HCT116 (cell line): ENCODE data around the gene SIDT1.

Experiments
- CBX3 ChIP-seq: IDR thresholded peaks from 2 replicates; pipeline ENCODE4 v1.6.1; 2012; ENCODE audit warnings: low read depth
- EZH2 ChIP-seq: fragments of 200-600 bp; sonication (generic); IDR thresholded peaks from 2 replicates; pipeline ENCODE4 v1.6.1; 2017; ENCODE audit warnings: antibody characterized with exemption, mixed run types
- JUND ChIP-seq: IDR thresholded peaks from 2 replicates; pipeline ENCODE4 v1.6.1; 2012
- POLR2A ChIP-seq: IDR thresholded peaks from 2 replicates; pipeline ENCODE4 v1.7.0; 2011; ENCODE audit warnings: borderline replicate concordance; ENCODE audit not compliant: insufficient read depth, insufficient read length; ENCODE audit errors: extremely low read depth
- RAD21 ChIP-seq: IDR thresholded peaks from 2 replicates; pipeline ENCODE4 v1.6.1; 2012; ENCODE audit warnings: low read depth, mild to moderate bottlenecking
- TF ChIP-seq, protein P1 (sequence below), 3 experiments: fragments of 200-600 bp in 1 of 3; sonication (generic) in 1 of 3; IDR thresholded peaks in 2 of 3; conservative IDR thresholded peaks in 1 of 3; 2 replicates each; pipeline ENCODE4 v1.5.1; 2012 to 2017; ENCODE audit warnings: low read depth in 2 of 3, low read length in 2 of 3, antibody characterized with exemption in 1 of 3, borderline replicate concordance in 1 of 3, control low read depth in 1 of 3, mild to moderate bottlenecking in 1 of 3, mixed read lengths in 1 of 3, mixed run types in 1 of 3, moderate library complexity in 1 of 3; ENCODE audit not compliant: insufficient read depth in 1 of 3
- TF ChIP-seq, protein P2 (sequence below): IDR thresholded peaks from 2 replicates; pipeline ENCODE4 v1.6.1; 2012

- TF ChIP-seq POLR2A, result no peak
- TF ChIP-seq, protein P1, sequence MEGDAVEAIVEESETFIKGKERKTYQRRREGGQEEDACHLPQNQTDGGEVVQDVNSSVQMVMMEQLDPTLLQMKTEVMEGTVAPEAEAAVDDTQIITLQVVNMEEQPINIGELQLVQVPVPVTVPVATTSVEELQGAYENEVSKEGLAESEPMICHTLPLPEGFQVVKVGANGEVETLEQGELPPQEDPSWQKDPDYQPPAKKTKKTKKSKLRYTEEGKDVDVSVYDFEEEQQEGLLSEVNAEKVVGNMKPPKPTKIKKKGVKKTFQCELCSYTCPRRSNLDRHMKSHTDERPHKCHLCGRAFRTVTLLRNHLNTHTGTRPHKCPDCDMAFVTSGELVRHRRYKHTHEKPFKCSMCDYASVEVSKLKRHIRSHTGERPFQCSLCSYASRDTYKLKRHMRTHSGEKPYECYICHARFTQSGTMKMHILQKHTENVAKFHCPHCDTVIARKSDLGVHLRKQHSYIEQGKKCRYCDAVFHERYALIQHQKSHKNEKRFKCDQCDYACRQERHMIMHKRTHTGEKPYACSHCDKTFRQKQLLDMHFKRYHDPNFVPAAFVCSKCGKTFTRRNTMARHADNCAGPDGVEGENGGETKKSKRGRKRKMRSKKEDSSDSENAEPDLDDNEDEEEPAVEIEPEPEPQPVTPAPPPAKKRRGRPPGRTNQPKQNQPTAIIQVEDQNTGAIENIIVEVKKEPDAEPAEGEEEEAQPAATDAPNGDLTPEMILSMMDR (IDR thresholded peaks at IDR 0.05 in 2 of 3, conservative IDR thresholded peaks at IDR 0.05 in 1 of 3; ENCODE audit: borderline replicate concordance in 1 of 3, insufficient read depth in 1 of 3, low read depth in 2 of 3, low read length in 2 of 3), result no peak
- TF ChIP-seq CBX3, result no peak
- no peak for TF ChIP-seq EZH2
- no peak for TF ChIP-seq JUND
- TF ChIP-seq RAD21, result no peak
- TF ChIP-seq, protein P2, sequence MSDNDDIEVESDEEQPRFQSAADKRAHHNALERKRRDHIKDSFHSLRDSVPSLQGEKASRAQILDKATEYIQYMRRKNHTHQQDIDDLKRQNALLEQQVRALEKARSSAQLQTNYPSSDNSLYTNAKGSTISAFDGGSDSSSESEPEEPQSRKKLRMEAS, result no peak
Measured at GRCh38 chr3:113606539-113607218, 74.3 kb downstream of the SIDT1 start.
